ENCODE measurements around the gene ATP1B3. TPM values are rescaled to one million over a fixed set of nuclear protein-coding genes. Genes with fewer than 3 reads are reported as not detected.

ATP1B3 gene
- total and polyA plus RNA-seq, 2 of the 13 experiments (the other 11 are each of a cell fraction or from before 2014, with no cell fraction given), result 84.3 to 93.6 TPM

DNA sequence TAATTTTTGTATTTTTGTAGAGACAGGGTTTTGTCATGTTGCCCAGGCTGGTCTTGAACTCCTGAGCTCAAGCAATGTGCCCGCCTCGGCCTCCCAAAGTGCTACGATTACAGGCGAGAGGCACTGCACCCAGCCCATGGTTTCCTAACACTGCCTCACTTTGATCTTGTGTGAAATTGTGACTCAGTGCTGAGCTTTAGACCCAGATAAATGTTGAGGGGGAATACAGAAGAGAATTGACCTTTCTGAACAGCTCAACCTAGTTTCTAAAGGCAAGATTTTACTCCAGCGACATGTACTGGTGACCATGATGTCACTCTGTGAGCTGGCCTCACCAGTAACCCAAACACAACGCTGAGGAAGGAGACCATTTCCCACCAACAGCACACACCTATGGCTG is 73.5 kb downstream of the ATP1B3 start (continued):
- no peak for TF ChIP-seq E2F2 (CRISPR knock-in tag; IDR thresholded peaks at IDR 0.05; ENCODE audit: borderline replicate concordance)
- no peak for TF ChIP-seq HNRNPK (IDR thresholded peaks at IDR 0.05; ENCODE audit: low read depth, low read length, poor library complexity, severe bottlenecking)
- 0 out of 2 replicates have a peak, but pooled peaks have one; percentile 18 for TF ChIP-seq ZNF629 (CRISPR knock-in tag; conservative IDR thresholded peaks at IDR 0.05)
- TF ChIP-seq ZNF547 (CRISPR knock-in tag; IDR thresholded peaks at IDR 0.05), result no peak
- peak; percentile 46 for TF ChIP-seq SAP130 (CRISPR knock-in tag; IDR thresholded peaks at IDR 0.05; ENCODE audit: low read depth)
- no peak for TF ChIP-seq FOXK2 (IDR thresholded peaks at IDR 0.05)
- TF ChIP-seq ISL2 (CRISPR knock-in tag; IDR thresholded peaks at IDR 0.05), result no peak
- TF ChIP-seq, protein P1, sequence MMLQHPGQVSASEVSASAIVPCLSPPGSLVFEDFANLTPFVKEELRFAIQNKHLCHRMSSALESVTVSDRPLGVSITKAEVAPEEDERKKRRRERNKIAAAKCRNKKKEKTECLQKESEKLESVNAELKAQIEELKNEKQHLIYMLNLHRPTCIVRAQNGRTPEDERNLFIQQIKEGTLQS (CRISPR knock-in tag; IDR thresholded peaks at IDR 0.05), result peak; percentile 44; the same call in 1 of the 2 replicates
- TF ChIP-seq ELF3 (CRISPR knock-in tag; IDR thresholded peaks at IDR 0.05), result 0 out of 2 replicates have a peak, but pooled peaks have one; percentile 25
- TF ChIP-seq, protein P2, sequence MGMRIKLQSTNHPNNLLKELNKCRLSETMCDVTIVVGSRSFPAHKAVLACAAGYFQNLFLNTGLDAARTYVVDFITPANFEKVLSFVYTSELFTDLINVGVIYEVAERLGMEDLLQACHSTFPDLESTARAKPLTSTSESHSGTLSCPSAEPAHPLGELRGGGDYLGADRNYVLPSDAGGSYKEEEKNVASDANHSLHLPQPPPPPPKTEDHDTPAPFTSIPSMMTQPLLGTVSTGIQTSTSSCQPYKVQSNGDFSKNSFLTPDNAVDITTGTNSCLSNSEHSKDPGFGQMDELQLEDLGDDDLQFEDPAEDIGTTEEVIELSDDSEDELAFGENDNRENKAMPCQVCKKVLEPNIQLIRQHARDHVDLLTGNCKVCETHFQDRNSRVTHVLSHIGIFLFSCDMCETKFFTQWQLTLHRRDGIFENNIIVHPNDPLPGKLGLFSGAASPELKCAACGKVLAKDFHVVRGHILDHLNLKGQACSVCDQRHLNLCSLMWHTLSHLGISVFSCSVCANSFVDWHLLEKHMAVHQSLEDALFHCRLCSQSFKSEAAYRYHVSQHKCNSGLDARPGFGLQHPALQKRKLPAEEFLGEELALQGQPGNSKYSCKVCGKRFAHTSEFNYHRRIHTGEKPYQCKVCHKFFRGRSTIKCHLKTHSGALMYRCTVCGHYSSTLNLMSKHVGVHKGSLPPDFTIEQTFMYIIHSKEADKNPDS (CRISPR knock-in tag; IDR thresholded peaks at IDR 0.05), result no peak
- TF ChIP-seq ZNF282 (IDR thresholded peaks at IDR 0.05; ENCODE audit: partially characterized antibody), result no peak
- no peak for TF ChIP-seq NKX3-1 (CRISPR knock-in tag; IDR thresholded peaks at IDR 0.05)
- TF ChIP-seq ZMYM3 (CRISPR knock-in tag; IDR thresholded peaks at IDR 0.05), result peak; percentile 70; the same call in 1 of the 2 replicates
- TF ChIP-seq TAF15 (IDR thresholded peaks at IDR 0.05; ENCODE audit: low read depth, low read length, poor library complexity, severe bottlenecking), result no peak
- no peak for TF ChIP-seq ZBTB26 (CRISPR knock-in tag; IDR thresholded peaks at IDR 0.05; ENCODE audit: borderline replicate concordance)
- TF ChIP-seq FOXO1 (CRISPR knock-in tag; IDR thresholded peaks at IDR 0.05), result peak; percentile 15; the same call in 1 of the 2 replicates
- peak; percentile 86 for TF ChIP-seq FOSL1 (CRISPR knock-in tag; IDR thresholded peaks at IDR 0.05; ENCODE audit: borderline replicate concordance)
- TF ChIP-seq CREB1 (IDR thresholded peaks at IDR 0.05), result peak; percentile 49
- peak; percentile 46; the same call in 1 of the 2 replicates for TF ChIP-seq CREB1 (CRISPR knock-in tag; IDR thresholded peaks at IDR 0.05)
- no peak for TF ChIP-seq MAF1 (CRISPR knock-in tag; IDR thresholded peaks at IDR 0.05; ENCODE audit: borderline replicate concordance)
- no peak for TF ChIP-seq ZFP41 (CRISPR knock-in tag; IDR thresholded peaks at IDR 0.05; ENCODE audit: borderline replicate concordance)
- no peak for TF ChIP-seq TRIM22 (IDR thresholded peaks at IDR 0.05)
- no peak for TF ChIP-seq FOXP4 (CRISPR knock-in tag; IDR thresholded peaks at IDR 0.05)

Measured in HepG2 (cell line).